Measurements from ENCODE around the gene NDRG4.

NDRG4 gene, protein sequence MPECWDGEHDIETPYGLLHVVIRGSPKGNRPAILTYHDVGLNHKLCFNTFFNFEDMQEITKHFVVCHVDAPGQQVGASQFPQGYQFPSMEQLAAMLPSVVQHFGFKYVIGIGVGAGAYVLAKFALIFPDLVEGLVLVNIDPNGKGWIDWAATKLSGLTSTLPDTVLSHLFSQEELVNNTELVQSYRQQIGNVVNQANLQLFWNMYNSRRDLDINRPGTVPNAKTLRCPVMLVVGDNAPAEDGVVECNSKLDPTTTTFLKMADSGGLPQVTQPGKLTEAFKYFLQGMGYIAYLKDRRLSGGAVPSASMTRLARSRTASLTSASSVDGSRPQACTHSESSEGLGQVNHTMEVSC

DNA sequence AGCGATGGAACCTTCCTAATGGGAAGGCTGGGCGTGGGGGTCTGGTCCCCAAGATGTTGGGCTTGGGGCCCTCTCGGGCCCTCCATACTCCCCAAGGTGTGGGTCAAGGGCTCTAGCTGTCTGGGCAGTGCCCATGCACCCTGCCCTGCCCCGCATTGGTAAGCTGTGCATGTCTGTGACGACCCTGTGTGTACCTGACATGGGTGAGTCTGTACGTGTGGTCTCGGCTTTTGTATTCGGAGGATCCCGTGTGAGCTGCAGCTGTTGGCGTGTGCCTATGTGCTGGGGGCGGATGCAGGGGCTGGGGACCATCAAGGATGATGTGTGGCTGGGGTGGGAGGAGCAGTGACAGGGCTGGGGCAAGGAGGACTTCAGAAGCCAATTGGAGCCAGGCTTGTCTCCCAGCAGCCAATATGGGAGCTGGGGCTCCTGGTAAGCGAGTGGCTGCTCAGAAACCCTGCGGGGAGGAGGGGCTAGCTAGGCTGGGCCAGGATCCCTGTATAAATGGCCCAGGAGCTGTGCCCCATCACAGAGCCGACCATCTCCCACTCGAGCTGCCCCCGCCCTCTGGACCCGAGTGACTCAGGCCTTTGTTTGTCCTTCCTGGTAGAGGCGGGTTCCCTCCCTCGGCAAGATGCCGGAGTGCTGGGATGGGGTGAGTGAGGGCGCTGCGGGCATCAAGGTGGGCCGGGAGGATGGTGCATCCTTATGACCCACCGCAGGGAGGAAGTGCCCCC is at the start of gene NDRG4:
Gene NDRG4 (plus strand): TSS at position 529 of the 737 bp plus-strand sequence. CDS start 106 bp downstream, at position 635.
- DNase-seq (ENCODE audit: low read depth in 2 of 2), result no peak

DNA sequence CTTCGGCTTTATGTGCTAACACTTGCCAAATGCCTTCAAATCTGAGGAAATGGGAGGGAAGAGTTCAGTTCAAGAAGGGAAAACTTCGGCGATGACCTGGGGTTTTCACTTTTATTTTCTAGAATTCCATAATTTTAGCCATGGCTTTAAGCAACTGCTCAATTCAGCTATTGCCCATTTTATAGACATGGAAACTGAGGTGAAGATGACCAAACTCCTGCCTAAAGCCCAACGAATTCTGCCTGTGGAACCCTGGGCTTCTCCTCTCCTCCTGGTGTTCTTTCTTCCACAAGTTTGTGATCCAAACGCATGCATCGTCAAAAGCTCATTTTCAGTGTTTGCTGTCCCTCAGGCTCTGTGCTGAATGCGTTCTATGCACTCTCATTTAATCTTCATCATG is 49.4 kb upstream of the NDRG4 start:
- DNase-seq (ENCODE audit: low read depth in 2 of 2), result no peak

DNA sequence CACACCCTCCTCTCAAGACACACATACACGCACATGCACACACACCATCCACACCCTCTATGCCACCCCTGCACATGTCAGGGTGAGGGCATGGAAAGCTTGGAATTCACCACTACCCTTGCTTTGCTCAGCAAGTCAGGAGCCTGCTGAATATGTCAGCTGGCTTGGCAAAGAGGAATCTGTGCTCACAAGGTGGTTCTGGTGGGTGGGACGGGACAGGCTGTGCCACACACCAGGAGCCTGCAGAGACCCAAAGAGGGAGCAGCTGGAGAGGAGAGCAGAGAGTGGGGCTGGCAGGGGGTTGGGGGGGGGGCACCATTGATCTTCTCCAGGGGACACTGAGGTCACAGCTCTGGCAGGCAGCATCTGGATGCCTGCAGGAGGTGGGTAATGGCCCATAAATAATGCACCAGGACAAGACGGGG is 48.7 kb upstream of the NDRG4 start:
- no peak for DNase-seq (ENCODE audit: low read depth in 2 of 2)

DNA sequence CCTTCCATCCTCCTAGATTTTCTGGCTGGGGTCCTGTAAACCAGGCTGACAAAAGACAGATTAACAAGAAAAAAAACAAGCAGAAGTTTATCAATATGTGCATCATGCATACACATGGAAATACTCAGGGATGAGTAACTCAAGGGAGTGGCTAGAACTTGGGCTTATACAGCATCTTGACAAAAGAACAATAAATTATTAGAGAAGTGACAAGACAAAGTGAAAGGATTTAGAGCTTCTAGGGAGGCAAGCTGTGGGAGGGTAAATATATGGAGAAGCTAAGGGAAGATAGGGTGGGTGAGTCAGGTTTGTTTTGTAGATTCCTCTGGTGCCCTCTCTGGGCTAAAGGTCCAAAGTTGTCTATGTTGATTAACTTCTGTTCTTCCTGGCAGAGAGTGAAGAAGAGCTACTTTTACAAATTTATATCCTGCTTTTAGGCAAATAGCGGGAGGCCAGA is 48.0 kb upstream of the NDRG4 start:
- no peak for DNase-seq (ENCODE audit: low read depth in 2 of 2)

DNA sequence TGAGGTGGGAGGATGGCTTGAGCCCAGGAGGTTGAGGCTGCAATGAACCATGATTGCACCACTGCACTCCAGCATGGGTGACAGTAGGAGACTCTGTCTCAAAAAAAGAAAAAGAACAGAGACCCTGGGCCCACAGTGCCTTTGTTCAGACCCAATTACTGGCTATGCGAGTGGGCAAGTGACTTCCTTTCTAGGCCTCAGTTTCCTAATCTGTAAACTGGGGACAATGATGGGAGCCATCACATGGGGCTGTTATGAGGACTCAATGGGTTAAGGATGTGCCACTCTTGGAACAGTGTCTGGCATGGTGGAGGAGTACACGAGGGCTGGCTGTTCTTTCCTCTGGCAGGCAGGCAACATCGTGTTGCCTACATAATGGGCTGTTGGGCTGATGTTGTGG is 47.3 kb upstream of the NDRG4 start:
- DNase-seq (ENCODE audit: low read depth in 2 of 2), result no peak

DNA sequence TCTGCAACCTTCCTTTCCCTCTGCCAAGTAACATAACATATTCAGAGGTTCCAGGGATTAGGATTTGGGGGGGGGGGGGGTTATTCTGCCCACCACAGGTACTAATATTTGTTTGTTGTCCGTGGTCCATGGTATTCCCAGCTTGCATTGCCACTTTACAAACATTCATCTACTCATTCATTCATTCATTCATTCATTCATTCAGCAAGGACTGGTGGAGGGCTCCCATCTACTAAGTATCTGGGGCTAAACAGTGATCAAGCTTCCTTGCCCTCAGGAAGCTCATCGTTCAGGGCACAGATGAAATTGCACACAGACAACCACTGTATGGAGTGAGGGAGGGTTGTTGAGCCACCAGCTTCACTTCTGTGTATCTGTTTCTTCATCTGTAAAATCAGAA is 45.8 kb upstream of the NDRG4 start:
- DNase-seq (ENCODE audit: low read depth in 2 of 2), result no peak

DNA sequence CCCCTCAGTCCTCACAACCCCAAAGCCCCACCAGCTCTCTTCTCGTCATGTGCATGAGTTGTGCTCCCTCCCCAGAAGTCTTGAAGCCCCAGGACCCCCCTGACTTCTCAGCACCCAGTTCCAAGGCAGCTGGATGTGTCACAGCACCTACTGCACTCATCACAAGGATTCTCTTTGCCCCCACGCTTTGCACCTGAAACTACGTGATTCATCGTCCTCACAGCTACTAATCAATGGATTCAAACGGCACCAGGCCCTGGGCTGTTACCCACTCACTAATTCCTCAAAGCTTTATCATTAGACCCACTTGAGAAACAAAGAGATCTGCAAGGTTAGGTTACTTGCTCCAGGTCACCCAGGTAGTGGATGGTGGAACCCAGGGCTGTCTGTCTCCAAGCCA is 45.1 kb upstream of the NDRG4 start:
- DNase-seq (ENCODE audit: low read depth in 2 of 2), result no peak

DNA sequence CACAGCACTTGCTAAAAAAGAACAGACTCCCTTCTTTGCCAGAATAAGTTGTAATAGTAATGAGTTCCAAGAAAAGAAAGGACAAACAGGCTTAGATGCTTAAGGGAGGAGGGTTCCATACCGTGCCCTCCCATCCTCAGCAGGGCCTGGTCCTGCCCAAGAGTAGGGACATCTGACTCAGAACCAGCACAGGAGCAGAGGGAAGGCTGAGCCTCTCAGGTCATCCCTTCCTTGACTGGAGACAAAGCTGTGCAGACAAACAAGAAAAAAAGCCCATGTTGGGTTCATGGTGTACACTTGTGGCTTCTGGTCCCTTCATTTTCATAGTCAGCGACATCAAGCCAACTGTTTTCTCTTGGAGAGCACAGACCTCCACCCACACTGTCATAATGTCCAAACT is 44.2 kb upstream of the NDRG4 start:
- no peak for DNase-seq (ENCODE audit: low read depth in 2 of 2)

DNA sequence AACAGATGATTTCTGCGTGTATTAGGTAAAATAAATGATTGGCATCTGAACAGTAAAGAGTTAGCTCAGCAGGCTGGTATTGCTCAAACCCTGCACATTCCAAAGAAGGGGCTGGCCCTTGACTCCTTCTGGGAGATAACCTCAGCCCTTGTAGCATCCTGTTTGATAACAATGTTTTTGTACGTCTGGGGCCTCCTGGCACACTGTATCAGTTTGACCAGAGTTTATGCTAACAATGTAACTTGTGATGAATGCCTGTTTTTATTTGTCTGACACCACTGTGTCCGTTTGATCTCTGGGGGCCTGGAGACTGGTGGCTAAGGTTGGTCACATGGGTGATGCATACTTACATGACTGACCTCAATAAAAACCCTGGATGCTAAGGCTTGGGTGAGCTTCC is 43.8 kb upstream of the NDRG4 start:
- no peak for DNase-seq (ENCODE audit: low read depth in 2 of 2)

DNA sequence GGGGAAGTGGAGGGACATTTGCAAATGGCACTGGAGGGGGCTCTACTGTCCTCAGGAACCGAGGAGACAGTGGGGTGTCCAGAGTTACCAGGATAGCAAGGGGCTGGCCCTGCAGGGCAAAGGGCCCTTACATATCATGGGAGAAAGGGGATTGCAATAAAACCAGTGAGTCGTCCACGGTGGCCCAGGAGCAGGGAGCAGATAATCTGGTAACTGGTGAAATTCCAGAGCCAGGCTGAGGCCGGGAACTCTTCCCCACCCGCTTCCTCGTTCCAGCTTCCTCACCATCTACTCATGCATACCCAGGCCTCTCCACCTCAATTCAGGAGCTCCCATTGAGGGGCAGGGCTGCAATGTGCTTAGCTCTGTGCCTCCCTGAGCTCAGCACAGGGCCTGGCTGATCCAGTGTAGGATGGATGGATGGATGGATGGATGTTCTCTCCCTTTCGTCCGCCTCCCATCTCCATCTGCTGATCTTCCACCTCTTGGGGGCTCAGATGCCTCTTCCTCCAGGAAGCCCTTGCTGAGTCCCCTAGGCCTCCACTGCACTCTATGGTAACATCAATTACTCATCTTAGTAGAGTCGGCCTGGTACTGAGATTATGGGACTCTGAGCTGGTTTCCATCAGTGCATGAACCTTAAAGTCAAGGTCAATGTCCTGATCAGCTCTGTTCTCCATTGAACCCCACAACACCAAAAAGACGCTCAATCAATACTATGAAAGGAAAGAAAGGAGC is 41.2 kb upstream of the NDRG4 start:
- no peak for DNase-seq (ENCODE audit: low read depth in 2 of 2)

DNA sequence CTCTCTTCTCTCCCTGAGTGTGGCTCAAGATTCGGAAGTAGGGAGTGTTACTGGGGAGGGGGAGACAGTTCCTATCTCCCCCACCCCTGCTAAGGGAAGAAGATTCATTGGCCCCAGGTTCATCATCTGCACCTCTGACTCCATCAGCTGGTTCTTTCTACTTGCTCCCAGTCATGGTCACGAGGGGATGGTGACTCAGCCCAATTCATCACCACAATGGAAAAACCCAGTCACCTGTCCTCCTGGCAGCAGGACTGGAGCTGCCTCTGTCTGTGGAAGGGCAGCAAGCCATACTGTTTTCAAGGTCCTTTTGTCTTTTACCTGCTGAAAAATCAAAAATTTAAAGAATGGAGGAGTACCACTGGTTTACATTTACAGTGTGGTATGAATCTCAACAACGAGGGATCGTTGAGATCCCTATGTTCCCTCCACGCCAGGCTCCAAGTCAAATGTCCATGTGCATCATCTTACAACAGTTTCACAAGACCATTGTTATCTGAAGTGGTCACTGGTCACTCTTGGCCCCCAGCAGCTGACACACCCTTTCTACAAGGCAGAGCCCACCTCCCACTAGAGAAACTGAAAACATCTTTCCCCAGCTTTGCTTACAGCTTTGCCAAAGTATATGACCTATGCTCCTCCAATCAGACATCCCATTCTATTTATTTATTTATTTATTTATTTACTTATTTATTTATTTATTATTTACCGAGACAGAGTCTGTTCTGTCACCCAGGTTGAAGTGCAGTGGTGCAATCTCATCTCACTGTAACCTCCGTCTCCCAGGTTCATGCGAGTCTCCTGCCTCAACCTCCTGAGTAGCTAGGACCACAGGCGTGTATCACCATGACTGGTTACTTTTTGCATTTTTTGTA is 40.4 kb upstream of the NDRG4 start:
- DNase-seq (ENCODE audit: low read depth in 2 of 2), result peak; percentile 31 to 39

DNA sequence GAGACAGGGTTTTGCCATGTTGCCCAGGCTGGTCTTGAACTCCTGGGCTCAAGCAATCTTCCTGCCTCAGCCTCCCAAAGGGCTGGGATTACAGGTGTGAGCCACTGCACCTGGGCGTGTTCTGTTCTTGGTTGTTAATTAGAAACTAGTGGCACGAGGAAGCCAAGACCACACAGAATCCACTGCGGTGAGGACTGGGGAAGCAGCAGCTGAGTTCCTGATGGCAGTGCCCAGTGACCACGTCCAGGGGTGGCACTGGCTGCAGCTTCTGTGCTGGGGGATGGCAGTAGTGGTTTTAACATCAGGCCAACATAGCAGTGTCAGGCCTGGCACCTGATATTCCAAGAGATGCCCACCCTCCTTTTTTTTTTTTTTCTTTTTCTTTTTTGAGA is 39.7 kb upstream of the NDRG4 start:
- DNase-seq (ENCODE audit: low read depth in 2 of 2), result no peak

DNA sequence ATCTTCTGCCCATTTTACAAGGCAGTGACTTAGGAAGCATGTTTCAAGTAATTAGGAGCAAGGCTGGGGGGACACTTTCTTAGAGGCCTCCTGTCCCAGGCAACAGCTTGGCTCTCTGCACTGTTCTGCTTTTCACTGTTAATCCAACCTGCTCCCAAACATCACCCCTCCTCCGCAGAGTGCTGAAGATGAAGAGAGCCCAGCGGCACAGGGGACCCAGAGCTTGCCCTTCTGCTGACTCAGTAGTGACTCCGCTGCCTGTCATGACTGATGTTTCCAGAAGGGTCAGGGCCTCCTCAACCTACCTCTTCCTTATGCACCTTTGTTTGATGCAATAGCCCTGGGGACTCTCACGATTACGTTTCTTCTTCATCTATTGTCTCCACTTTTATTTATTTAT is 38.9 kb upstream of the NDRG4 start:
- no peak for DNase-seq (ENCODE audit: low read depth in 2 of 2)

DNA sequence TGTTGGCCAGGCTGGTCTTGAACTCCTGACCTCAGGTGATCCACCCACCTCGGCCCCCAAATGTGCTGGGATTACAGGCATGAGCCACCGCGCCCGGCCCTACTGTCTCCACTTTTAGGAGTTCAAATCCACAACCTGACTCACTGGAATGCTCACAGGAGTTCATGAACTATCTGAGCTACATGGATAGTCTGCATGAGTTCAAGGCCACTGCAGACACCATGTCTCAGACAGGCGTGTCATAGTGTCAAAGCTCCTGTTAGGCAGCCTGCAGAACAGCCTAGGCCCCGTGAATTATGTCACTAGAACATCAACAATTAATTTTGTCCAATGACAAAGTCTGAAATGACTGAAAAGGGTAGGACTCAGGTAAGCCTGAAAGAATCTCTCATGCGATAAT is 38.3 kb upstream of the NDRG4 start:
- DNase-seq (ENCODE audit: low read depth in 2 of 2), result no peak

DNA sequence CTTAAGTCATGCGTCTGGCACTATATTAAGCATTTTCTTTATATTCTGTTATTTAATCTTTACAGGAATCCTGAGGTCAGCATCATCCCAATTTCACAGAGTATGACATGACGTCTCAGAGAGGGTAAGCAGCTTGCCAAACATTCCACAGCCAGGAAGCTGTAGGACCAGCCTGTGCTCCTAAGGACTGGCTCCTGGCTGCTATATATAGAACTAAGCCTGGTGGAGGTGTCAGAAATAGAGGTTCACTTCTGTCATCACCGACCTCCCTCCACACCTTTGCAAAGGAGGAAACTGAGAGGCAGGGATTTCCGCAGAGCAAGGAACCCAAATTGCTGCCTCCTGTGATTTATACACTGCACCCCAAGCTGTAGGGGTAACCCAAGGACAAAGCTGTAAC is 37.9 kb upstream of the NDRG4 start:
- DNase-seq (ENCODE audit: low read depth in 2 of 2), result no peak

DNA sequence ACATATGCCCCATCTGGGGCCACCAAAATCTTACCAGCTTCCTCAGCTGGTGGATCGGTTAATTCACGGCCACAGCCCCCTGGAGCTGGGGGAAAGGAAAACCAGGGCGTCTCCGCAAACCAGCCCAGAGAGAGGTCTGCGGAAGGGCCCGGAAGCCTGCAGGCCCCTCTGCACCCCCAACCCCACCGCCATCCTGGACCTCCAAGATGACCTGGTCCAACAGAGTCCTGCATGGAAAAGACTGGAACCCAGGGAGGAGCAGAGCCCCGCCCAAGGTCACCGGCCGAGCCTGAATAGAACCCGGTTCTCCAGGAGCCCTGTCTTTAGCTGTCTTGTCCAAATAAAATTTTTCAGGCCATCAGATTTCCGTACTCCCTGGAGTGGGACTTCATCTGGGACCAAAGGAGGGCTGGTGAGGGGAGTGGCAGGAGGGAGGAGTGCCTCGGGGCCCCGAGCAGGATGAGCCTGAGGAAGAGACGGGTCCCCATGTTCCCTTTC is 37.4 kb upstream of the NDRG4 start:
- DNase-seq (ENCODE audit: low read depth in 2 of 2), result no peak

DNA sequence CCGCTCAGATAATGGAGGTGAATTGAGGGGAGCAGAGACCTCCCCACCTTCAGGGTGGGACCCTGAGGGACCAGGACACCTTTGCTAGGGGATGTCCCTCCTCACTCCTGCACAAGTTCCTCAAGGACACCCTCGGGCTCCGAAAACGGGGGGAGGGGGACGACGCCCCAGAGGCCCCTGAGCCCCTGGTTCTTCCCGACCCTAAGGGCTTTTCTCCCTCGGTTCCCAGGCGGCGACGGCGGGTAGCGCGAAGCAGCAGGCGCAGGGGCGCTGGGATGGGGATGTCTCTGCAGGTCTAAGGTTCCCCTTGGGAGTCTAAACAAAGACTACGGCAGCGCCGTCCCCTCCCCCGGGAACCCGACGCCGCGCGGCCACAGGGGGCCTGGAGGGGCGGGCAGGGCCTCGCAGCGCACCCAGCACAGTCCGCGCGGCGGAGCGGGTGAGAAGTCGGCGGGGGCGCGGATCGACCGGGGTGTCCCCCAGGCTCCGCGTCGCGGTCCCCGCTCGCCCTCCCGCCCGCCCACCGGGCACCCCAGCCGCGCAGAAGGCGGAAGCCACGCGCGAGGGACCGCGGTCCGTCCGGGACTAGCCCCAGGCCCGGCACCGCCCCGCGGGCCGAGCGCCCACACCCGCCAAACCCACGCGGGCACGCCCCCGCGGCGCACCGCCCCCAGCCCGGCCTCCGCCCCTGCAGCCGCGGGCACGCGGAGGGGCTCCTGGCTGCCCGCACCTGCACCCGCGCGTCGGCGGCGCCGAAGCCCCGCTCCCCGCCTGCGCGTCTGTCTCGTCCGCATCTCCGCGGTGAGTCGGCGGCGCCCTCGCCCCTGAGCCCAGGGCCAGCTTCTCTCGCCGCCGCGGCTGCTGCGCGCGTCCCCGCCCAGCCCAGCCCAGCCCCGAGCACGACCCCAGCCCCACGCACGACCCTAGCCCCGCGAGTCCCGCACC is 36.7 kb upstream of the NDRG4 start:
- DNase-seq (ENCODE audit: low read depth in 2 of 2), result peak in 1 of 2 donors; percentile 12

DNA sequence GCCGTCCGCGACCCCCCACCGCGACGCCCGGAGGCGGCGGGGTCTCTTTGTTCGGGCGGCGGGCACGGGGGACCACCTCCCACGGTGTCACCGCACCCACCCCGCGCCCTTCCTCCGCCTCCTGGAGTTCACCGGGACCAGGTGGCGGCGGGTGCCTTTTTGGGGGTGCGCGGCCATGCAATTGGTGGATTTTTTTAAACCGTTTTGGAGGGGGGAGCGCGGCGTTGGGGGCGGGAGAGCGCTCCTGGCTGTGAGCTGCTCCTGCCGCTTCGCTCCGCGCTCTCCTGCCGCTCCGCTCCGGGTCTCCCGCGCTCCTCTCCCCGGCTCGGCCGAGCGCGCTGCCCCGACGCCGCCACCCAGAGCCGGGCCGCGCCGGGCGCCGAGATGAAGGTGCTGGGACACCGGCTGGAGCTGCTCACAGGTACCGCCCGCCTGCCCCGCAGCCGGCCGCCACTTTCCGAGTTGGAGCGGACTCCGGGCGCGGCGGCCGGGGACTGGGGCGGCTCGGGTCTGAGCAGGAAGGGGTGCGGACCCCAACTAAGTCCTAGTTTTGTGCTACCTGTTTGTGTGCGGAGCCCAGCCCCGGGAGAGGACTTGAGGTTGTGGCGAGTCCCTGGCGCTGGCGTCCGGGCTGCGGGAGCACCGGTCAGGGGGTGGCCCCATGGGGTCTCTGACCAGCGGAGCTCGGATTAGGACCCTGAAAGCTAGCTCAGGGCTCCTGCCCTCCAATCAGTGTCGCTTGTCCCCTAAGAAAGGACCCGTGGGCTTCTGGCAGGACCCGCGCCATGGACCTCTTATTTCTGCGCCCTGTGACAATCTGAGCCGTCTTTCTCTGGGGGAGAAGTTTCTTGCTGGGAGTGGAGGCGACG is 35.7 kb upstream of the NDRG4 start:
- DNase-seq (ENCODE audit: low read depth in 2 of 2), result no peak

All from stimulated activated CD8-positive, alpha-beta memory T cell treated with anti-CD3 and anti-CD28 coated beads, Interleukin-7, amount 100 ng/mL, for 4 hours (primary cell).